GM23338 (cell line): ENCODE measurements around the gene OBSCN. TPM values are rescaled to one million over a fixed set of nuclear protein-coding genes. Genes with fewer than 3 reads are reported as not detected.

Experiments
- ATAC-seq: fragments of 200-7000 bp; cut with Tn5 transposase; 3 replicates; pipeline ENCODE4 v1.9.1; 2020
- DNase-seq: peaks from one replicate; pipeline ENCODE4 v3.0.0-alpha.2; 2015; ENCODE audit warnings: low spot score
- H2AFZ ChIP-seq: fragments of 200-600 bp; sonication (generic); 2 replicates; pipeline ENCODE4 v1.8.0; 2016; ENCODE audit warnings: antibody characterized with exemption, mild to moderate bottlenecking, moderate library complexity
- H3F3A ChIP-seq: fragments of 200-600 bp; sonication (generic); replicated peaks from 2 replicates; pipeline ENCODE4 v1.8.0; 2017; ENCODE audit warnings: antibody characterized with exemption, mixed run types, low read depth
- H3K27ac ChIP-seq: fragments of 200-600 bp; sonication (generic); 2 replicates; pipeline ENCODE4 v1.6.1; 2016; ENCODE audit warnings: low read depth
- H3K27me3 ChIP-seq: fragments of 200-600 bp; sonication (generic); 2 replicates; pipeline ENCODE4 v1.8.0; 2016; ENCODE audit warnings: mild to moderate bottlenecking, mixed run types, moderate library complexity; ENCODE audit not compliant: insufficient read depth
- H3K36me3 ChIP-seq: fragments of 200-600 bp; sonication (generic); 2 replicates; pipeline ENCODE4 v1.8.0; 2016; ENCODE audit warnings: mild to moderate bottlenecking; ENCODE audit not compliant: insufficient read depth
- H3K4me1 ChIP-seq: fragments of 200-600 bp; sonication (generic); 2 replicates; pipeline ENCODE4 v1.8.0; 2016; ENCODE audit warnings: mild to moderate bottlenecking, moderate library complexity; ENCODE audit not compliant: insufficient read depth
- H3K4me2 ChIP-seq: fragments of 200-600 bp; sonication (generic); 2 replicates; pipeline ENCODE4 v1.7.1; 2017; ENCODE audit warnings: mixed run types
- H3K4me3 ChIP-seq: fragments of 200-600 bp; sonication (generic); 2 replicates; pipeline ENCODE4 v1.6.1; 2016; ENCODE audit warnings: mixed run types
- H3K79me2 ChIP-seq: fragments of 200-600 bp; sonication (generic); replicated peaks from 2 replicates; pipeline ENCODE4 v1.8.0; 2017; ENCODE audit warnings: mild to moderate bottlenecking; ENCODE audit not compliant: insufficient read depth
- H3K9me2 ChIP-seq: fragments of 200-600 bp; sonication (generic); 2 replicates; pipeline ENCODE4 v1.8.0; 2017; ENCODE audit not compliant: insufficient read depth
- H4K20me1 ChIP-seq: fragments of 200-600 bp; sonication (generic); replicated peaks from 2 replicates; pipeline ENCODE4 v1.8.0; 2017; ENCODE audit warnings: mild to moderate bottlenecking; ENCODE audit not compliant: insufficient read depth
- H3K27ac Mint-ChIP-seq: 2 replicates; pipeline ENCODE4 v1.8.0; 2020; ENCODE audit warnings: inconsistent platforms, mild to moderate bottlenecking, moderate library complexity, mixed read lengths
- H3K27me3 Mint-ChIP-seq: 3 replicates; pipeline ENCODE4 v1.8.0; 2022; ENCODE audit warnings: low read depth, mild to moderate bottlenecking, moderate library complexity, mixed read lengths, inconsistent platforms; ENCODE audit not compliant: insufficient read depth, poor library complexity
- H3K36me3 Mint-ChIP-seq: 3 replicates; pipeline ENCODE4 v1.8.0; 2021; ENCODE audit warnings: low read depth, mild to moderate bottlenecking, inconsistent platforms, moderate library complexity, mixed read lengths
- H3K4me1 Mint-ChIP-seq: 3 replicates; pipeline ENCODE4 v1.8.0; 2020; ENCODE audit warnings: mild to moderate bottlenecking, inconsistent platforms, mixed read lengths
- H3K4me3 Mint-ChIP-seq: 3 replicates; pipeline ENCODE4 v1.8.0; 2021; ENCODE audit warnings: moderate library complexity, mild to moderate bottlenecking, inconsistent platforms, mixed read lengths
- H3K9me3 Mint-ChIP-seq: 3 replicates; pipeline ENCODE4 v1.8.0; 2020; ENCODE audit warnings: moderate library complexity, mild to moderate bottlenecking, inconsistent platforms, mixed read lengths
- CREB1 ChIP-seq: fragments of 250-450 bp; sonication (Bioruptor Pico); IDR thresholded peaks from 2 replicates; pipeline ENCODE4 v1.5.0; 2020; ENCODE audit warnings: low read depth, mild to moderate bottlenecking, moderate library complexity
- EZH2phosphoT487 ChIP-seq: fragments of 200-600 bp; sonication (generic); IDR thresholded peaks from one replicate; pipeline ENCODE4 v1.8.1; 2018; ENCODE audit warnings: antibody characterized with exemption; ENCODE audit not compliant: unreplicated experiment
- JUNB ChIP-seq: IDR thresholded peaks from one replicate; pipeline ENCODE4 v1.6.1; 2016; ENCODE audit warnings: antibody characterized with exemption; ENCODE audit not compliant: unreplicated experiment
- NANOG ChIP-seq: IDR thresholded peaks from 2 replicates; pipeline ENCODE4 v1.6.1; 2016; ENCODE audit warnings: antibody characterized with exemption, borderline replicate concordance
- POLR2AphosphoS5 ChIP-seq: IDR thresholded peaks from 2 replicates; pipeline ENCODE4 v1.6.1; 2016; ENCODE audit warnings: antibody characterized with exemption, low read depth
- REST ChIP-seq: IDR thresholded peaks from one replicate; pipeline ENCODE4 v1.6.1; 2018; ENCODE audit warnings: antibody characterized with exemption; ENCODE audit not compliant: unreplicated experiment
- ZNF114 ChIP-seq: fragments of 250-450 bp; sonication (Bioruptor Pico); IDR thresholded peaks from 2 replicates; pipeline ENCODE4 v1.5.0; 2020; ENCODE audit warnings: mild to moderate bottlenecking, moderate library complexity
- ZNF331 ChIP-seq: fragments of 250-450 bp; sonication (Bioruptor Pico); IDR thresholded peaks from 2 replicates; pipeline ENCODE4 v1.5.0; 2020; ENCODE audit warnings: low read depth, mild to moderate bottlenecking, moderate library complexity
- polyA plus RNA-seq: library from polyadenylated mRNA; unstranded; fragments of >200 nt; fragmentation: Nextera tagmentation; extraction: Ambion mirVana; gene quantifications from 2 replicates; pipeline ENCODE4 v1.2.1, GENCODE V29; 2016
- total RNA-seq: library from RNA; depleted of rRNA; stranded (reverse); fragments of >200 nt; shearing (Covaris generic); gene quantifications from 2 replicates; pipeline ENCODE4 v1.2.3, GENCODE V29; 2014
- TF ChIP-seq, protein P1 (sequence below): IDR thresholded peaks from 2 replicates; pipeline ENCODE4 v1.6.1; 2016; ENCODE audit warnings: antibody characterized with exemption
- TF ChIP-seq, protein P2 (sequence below): fragments of 250-450 bp; sonication (Bioruptor Pico); IDR thresholded peaks from 2 replicates; pipeline ENCODE4 v1.5.0; 2020; ENCODE audit warnings: mild to moderate bottlenecking, moderate library complexity

The OBSCN gene
- total and polyA plus RNA-seq, 2 experiments from 2014 or later, result 8.4 to 38.5 TPM

DNA sequence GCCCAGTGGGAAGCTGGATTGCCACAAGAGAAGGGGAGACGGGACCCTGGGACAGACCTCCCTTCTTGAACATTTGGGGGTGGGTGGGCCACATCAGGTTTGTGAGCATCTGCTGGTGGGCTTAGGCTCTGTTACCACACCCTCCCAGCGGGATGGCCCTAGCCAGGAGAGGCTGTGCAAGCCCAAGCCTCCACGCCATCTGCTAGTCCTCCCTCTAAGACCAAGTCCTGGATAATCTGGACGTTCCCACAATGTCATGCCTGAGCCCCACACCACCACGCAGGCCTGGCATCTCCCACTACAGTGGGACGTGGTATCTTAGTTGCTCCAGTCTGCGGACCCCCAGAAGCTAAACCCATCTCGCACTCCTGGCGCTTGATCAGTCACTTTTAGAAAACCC, 46.0 kb upstream of the OBSCN start (continued):
- TF ChIP-seq, protein P1, sequence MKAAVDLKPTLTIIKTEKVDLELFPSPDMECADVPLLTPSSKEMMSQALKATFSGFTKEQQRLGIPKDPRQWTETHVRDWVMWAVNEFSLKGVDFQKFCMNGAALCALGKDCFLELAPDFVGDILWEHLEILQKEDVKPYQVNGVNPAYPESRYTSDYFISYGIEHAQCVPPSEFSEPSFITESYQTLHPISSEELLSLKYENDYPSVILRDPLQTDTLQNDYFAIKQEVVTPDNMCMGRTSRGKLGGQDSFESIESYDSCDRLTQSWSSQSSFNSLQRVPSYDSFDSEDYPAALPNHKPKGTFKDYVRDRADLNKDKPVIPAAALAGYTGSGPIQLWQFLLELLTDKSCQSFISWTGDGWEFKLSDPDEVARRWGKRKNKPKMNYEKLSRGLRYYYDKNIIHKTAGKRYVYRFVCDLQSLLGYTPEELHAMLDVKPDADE, result no peak
- TF ChIP-seq ZNF331 (CRISPR knock-in tag), result no peak

- H3K9me3 Mint-ChIP-seq, result no peaks in the 10 kb centered on the region
- no peak overlapping the region for H2AFZ ChIP-seq
- peaks cover 9% of the 10 kb centered on the region for H3K79me2 ChIP-seq
- peaks cover 18% of the 10 kb centered on the region for H3K27me3 Mint-ChIP-seq
- no peak overlapping the region; the same call in 1 of the 2 replicates for H3K27ac Mint-ChIP-seq
- ATAC-seq (peak; percentile 1; the same call in 1 of the 3 replicates), DNase-seq (peak; percentile 53)
- H3K4me1 Mint-ChIP-seq, result peaks cover 10% of the 10 kb centered on the region; the same call in 2 of the 3 replicates
- 0 out of 2 replicates have a peak, but pooled peaks cover 2% of the 10 kb centered on the region for H3F3A ChIP-seq
- H3K4me1 ChIP-seq, result peaks cover 8% of the 10 kb centered on the region; the same call in 1 of the 2 replicates
- H3K9me2 ChIP-seq, result no peaks in the 10 kb centered on the region
- no peaks in the 10 kb centered on the region for H3K36me3 ChIP-seq
- H3K4me2 ChIP-seq, result peak overlapping the region; percentile 60
- H4K20me1 ChIP-seq, result no peaks in the 10 kb centered on the region; the same call in 1 of the 2 replicates
- no peak overlapping the region for H3K27ac ChIP-seq
- peaks cover 18% of the 10 kb centered on the region for H3K27me3 ChIP-seq
- no peak overlapping the region for H3K4me3 ChIP-seq
- H3K36me3 Mint-ChIP-seq, result no peaks in the 10 kb centered on the region; the same call in 2 of the 3 replicates
- no peak overlapping the region for H3K4me3 Mint-ChIP-seq
- TF ChIP-seq, protein P1, result no peak
- TF ChIP-seq, protein P2, sequence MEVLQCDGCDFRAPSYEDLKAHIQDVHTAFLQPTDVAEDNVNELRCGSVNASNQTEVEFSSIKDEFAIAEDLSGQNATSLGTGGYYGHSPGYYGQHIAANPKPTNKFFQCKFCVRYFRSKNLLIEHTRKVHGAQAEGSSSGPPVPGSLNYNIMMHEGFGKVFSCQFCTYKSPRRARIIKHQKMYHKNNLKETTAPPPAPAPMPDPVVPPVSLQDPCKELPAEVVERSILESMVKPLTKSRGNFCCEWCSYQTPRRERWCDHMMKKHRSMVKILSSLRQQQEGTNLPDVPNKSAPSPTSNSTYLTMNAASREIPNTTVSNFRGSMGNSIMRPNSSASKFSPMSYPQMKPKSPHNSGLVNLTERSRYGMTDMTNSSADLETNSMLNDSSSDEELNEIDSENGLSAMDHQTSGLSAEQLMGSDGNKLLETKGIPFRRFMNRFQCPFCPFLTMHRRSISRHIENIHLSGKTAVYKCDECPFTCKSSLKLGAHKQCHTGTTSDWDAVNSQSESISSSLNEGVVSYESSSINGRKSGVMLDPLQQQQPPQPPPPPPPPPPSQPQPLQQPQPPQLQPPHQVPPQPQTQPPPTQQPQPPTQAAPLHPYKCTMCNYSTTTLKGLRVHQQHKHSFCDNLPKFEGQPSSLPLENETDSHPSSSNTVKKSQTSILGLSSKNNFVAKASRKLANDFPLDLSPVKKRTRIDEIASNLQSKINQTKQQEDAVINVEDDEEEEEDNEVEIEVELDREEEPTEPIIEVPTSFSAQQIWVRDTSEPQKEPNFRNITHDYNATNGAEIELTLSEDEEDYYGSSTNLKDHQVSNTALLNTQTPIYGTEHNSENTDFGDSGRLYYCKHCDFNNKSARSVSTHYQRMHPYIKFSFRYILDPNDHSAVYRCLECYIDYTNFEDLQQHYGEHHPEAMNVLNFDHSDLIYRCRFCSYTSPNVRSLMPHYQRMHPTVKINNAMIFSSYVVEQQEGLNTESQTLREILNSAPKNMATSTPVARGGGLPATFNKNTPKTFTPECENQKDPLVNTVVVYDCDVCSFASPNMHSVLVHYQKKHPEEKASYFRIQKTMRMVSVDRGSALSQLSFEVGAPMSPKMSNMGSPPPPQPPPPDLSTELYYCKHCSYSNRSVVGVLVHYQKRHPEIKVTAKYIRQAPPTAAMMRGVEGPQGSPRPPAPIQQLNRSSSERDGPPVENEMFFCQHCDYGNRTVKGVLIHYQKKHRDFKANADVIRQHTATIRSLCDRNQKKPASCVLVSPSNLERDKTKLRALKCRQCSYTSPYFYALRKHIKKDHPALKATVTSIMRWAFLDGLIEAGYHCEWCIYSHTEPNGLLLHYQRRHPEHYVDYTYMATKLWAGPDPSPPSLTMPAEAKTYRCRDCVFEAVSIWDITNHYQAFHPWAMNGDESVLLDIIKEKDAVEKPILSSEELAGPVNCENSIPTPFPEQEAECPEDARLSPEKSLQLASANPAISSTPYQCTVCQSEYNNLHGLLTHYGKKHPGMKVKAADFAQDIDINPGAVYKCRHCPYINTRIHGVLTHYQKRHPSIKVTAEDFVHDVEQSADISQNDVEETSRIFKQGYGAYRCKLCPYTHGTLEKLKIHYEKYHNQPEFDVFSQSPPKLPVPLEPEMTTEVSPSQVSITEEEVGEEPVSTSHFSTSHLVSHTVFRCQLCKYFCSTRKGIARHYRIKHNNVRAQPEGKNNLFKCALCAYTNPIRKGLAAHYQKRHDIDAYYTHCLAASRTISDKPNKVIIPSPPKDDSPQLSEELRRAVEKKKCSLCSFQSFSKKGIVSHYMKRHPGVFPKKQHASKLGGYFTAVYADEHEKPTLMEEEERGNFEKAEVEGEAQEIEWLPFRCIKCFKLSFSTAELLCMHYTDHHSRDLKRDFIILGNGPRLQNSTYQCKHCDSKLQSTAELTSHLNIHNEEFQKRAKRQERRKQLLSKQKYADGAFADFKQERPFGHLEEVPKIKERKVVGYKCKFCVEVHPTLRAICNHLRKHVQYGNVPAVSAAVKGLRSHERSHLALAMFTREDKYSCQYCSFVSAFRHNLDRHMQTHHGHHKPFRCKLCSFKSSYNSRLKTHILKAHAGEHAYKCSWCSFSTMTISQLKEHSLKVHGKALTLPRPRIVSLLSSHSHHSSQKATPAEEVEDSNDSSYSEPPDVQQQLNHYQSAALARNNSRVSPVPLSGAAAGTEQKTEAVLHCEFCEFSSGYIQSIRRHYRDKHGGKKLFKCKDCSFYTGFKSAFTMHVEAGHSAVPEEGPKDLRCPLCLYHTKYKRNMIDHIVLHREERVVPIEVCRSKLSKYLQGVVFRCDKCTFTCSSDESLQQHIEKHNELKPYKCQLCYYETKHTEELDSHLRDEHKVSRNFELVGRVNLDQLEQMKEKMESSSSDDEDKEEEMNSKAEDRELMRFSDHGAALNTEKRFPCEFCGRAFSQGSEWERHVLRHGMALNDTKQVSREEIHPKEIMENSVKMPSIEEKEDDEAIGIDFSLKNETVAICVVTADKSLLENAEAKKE (CRISPR knock-in tag), result no peak
- no peak for TF ChIP-seq JUNB
- TF ChIP-seq EZH2phosphoT487, result no peak
- no peak for TF ChIP-seq REST
- no peak for TF ChIP-seq ZNF114 (CRISPR knock-in tag)
- TF ChIP-seq CREB1, result no peak
- no peak for TF ChIP-seq ZNF331 (CRISPR knock-in tag)
- no peak for TF ChIP-seq NANOG
- no peak for TF ChIP-seq POLR2AphosphoS5
Measured at GRCh38 chr1:228162286-228163006, 45.4 kb upstream of the OBSCN start.
